Rectal smooth muscle tissue (tissue), 1 donor: ENCODE data around the gene GUF1.

Source experiments
- H3K27ac ChIP-seq: one replicate; pipeline ENCODE4 v1.7.0; 2013; ENCODE audit warnings: low read depth, low read length, inconsistent platforms
- H3K27me3 ChIP-seq: one replicate; pipeline ENCODE4 v1.7.0; 2013; ENCODE audit warnings: low read length; ENCODE audit not compliant: control insufficient read depth, insufficient read depth
- H3K36me3 ChIP-seq: one replicate; pipeline ENCODE4 v1.7.0; 2013; ENCODE audit warnings: low read length; ENCODE audit not compliant: control insufficient read depth, insufficient read depth
- H3K4me1 ChIP-seq: one replicate; pipeline ENCODE4 v1.7.0; 2013; ENCODE audit warnings: low read length; ENCODE audit not compliant: control insufficient read depth, insufficient read depth
- H3K4me3 ChIP-seq: one replicate; pipeline ENCODE4 v1.7.0; 2013; ENCODE audit warnings: low read length
- H3K9ac ChIP-seq: one replicate; pipeline ENCODE4 v1.7.0; 2013; ENCODE audit warnings: low read length

GUF1 gene, protein sequence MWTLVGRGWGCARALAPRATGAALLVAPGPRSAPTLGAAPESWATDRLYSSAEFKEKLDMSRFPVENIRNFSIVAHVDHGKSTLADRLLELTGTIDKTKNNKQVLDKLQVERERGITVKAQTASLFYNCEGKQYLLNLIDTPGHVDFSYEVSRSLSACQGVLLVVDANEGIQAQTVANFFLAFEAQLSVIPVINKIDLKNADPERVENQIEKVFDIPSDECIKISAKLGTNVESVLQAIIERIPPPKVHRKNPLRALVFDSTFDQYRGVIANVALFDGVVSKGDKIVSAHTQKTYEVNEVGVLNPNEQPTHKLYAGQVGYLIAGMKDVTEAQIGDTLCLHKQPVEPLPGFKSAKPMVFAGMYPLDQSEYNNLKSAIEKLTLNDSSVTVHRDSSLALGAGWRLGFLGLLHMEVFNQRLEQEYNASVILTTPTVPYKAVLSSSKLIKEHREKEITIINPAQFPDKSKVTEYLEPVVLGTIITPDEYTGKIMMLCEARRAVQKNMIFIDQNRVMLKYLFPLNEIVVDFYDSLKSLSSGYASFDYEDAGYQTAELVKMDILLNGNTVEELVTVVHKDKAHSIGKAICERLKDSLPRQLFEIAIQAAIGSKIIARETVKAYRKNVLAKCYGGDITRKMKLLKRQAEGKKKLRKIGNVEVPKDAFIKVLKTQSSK

DNA sequence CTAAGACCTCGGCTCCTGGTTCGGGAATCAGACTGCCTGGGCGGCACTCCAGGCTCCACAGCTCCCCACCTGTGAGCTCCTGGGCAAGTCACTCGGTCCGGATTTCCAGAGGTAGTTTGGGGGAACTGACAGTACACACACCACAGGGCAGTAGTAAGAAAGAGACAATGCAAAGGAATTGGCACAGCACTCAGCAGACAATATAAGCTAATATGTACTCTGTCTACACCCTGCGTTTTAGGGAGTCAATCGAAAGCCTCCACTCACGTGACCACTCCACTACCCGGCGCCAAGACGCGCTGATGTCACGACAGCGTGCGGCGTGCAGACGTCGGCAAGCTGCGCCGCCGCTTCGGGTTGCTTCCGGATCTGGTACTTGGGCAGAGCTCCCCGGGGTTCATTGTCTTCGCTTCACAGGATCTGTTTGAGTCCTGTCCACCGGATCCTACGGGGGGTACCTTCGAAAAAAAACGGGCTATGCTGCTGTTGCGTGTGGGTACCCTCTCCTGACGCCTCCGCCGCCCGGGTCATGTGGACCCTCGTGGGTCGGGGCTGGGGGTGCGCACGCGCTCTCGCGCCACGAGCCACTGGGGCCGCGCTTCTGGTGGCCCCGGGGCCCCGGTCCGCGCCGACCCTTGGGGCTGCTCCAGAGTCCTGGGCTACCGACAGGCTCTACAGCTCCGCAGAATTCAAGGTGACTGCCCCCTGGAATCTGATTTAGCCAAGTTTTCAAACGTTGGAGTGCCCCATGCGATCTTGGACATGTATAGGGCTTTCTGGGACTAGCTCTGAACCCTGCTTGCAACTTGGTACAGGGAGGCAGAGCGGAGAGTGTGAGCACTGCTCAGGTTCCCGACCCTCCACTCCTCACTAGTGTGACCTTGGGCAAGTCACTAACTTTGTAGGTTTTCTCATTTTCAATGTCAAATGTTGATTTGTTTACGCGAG is at the start of gene GUF1:
GUF1 (plus strand) TSS at position 327 of the 948 bp plus-strand sequence; CDS start at position 530, 203 bp downstream.
- Histone ChIP-seq H3K27ac (peak within 1 kb of the TSS; percentile 88), H3K36me3 (peaks cover under 1% of the 10 kb centered on the region), H3K27me3 (no peaks in the 10 kb centered on the region), H3K4me1 (peaks cover 5% of the 10 kb centered on the region), H3K9ac (peak within 1 kb of the TSS; percentile 88), H3K4me3 (peak within 1 kb of the TSS; percentile 96)

DNA sequence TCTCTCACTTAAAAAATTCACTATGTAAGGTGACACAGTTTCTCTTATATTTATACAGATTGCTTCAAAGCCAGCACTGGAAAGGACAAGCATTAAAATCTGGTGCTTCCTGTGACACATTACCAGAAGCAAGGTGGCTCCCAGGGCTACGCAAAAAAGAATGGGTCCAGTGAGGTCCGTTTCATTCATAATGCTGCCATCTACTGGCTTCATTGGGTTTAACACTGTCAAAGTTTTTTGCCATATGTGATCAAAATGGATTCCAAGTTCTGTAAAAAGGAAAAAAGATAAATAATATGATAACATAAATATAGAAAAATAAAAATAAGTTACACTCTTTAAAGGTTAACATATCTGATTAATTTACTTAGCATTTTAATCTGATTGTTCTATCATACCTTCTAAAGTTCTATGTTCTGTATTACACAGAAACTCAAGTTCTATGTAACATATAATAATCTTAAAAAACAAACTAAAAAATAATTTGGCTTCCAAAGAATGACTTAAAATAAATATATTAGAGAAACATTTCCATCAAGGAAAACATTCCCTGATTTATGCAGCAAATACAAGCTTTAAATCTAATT is 48.8 kb upstream of the GUF1 start:
- H3K27me3 ChIP-seq, result no peaks in the 10 kb centered on the region
- no peaks in the 10 kb centered on the region for H3K36me3 ChIP-seq
- no peak overlapping the region for H3K4me3 ChIP-seq
- H3K9ac ChIP-seq, result no peak overlapping the region
- H3K4me1 ChIP-seq, result no peaks in the 10 kb centered on the region
- H3K27ac ChIP-seq, result no peak overlapping the region

DNA sequence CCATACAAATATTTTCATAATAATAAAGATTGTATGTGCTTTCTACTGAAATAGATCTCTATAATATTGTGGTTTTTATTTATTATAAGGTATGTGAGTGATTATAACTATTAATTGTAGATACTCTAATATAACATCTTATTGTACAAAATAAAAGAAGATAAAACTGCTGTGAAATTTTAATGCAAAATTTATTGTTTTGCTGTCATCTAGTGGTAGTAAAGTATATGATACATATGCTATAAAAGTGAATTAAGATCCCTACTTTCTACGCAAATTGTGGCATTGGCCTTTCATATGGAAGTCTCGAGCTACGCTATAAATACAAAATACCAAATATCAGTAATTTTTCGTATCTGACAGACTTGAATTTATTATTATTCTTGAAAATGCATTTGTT is 46.1 kb upstream of the GUF1 start:
- H3K36me3 ChIP-seq, result no peaks in the 10 kb centered on the region
- H3K9ac ChIP-seq, result no peak overlapping the region
- H3K27ac ChIP-seq, result no peak overlapping the region
- no peaks in the 10 kb centered on the region for H3K4me1 ChIP-seq
- H3K27me3 ChIP-seq, result no peaks in the 10 kb centered on the region
- no peak overlapping the region for H3K4me3 ChIP-seq

DNA sequence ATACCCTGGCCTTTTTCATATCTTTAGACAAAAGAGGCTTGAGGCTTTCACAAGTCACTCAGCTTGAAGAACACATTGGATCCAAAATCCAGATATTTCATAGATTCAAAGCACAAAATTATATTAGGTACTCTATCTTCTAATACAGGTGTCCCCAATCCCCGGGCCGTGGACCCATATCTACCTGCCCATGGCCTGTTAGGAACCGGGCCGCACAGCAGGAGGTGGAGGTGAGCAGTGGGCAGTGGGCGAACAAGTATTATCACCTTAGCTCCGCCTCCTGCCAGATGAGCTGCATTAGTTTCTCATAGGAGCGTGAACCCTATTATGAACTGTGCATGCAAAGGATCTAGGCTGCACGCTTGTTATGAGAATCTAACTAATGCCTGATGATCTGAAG is 45.5 kb upstream of the GUF1 start:
- Histone ChIP-seq H3K27ac (no peak overlapping the region), H3K27me3 (no peaks in the 10 kb centered on the region), H3K36me3 (no peaks in the 10 kb centered on the region)

DNA sequence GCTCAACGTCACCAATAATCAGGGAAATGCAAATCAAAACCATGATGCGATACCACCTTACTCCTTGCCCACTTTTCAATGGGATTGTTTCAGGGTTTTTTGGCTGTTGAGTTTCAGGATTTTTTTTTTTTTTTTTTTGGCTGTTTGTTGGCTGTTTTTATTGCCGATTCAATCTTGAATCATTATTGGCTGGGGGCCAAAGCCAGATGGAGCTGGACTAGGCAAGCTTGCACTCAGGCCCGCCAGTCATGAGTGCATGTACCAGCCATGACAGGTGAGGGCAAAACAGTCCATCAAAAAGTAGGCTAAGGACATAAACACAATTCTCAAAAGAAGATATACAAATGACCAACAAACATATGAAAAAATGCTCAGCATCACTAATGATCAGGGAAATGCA is 40.1 kb upstream of the GUF1 start:
- Histone ChIP-seq H3K9ac (no peak overlapping the region), H3K4me3 (no peak overlapping the region), H3K27ac (no peak overlapping the region), H3K4me1 (no peaks in the 10 kb centered on the region), H3K36me3 (no peaks in the 10 kb centered on the region), H3K27me3 (no peaks in the 10 kb centered on the region)

More for the DNA sequence above, 45.5 kb upstream of the GUF1 start:
- no peak overlapping the region for H3K9ac ChIP-seq
- H3K4me3 ChIP-seq, result no peak overlapping the region
- no peaks in the 10 kb centered on the region for H3K4me1 ChIP-seq

DNA sequence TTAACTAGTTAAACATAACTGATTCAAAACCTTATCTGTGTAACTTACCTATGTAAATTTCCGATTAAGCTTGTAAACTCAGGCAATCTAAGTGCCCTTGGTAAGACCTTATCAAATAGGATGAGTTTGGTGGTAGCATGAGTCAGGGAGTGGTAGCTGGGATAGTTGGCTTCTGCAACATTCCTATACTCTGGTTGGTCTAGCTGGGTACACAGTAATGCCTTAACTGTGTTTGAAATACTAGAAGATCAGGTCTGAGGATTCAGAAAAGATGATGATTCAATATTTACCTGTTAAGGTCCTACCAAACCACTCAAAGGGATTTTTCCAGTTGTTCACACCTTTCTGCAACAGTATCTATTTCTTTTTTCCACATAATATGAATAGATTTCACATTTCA is 32.1 kb upstream of the GUF1 start:
- Histone ChIP-seq H3K27me3 (no peaks in the 10 kb centered on the region), H3K36me3 (no peaks in the 10 kb centered on the region), H3K4me1 (no peaks in the 10 kb centered on the region), H3K4me3 (no peak overlapping the region), H3K27ac (no peak overlapping the region), H3K9ac (no peak overlapping the region)

DNA sequence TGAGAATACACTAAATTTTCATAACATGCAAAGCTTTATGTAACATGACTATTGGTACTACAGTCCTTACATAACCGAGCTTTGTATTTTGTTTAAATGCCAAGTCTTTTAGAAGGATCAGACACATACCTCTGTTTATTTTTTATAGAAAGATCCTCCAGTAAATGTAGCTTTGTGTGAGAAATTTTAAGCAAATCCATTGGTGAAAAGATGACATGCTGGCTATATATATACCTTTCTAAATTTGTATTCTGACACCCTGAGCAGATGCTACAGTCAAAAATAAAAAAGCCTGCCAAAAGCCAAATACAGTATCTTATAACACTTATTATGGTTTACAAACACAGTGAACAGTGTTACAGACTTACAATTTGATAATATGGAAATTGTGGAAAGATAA is 26.8 kb upstream of the GUF1 start, which contains the start of gene YIPF7:
YIPF7 (minus strand) TSS at position 201 of the 400 bp plus-strand sequence. CDS start 1,525 bp downstream, outside the sequence.
- no peaks in the 10 kb centered on the region for H3K27me3 ChIP-seq
- no peaks in the 10 kb centered on the region for H3K36me3 ChIP-seq
- no peaks in the 10 kb centered on the region for H3K4me1 ChIP-seq
- no peak within 1 kb of the TSS for H3K9ac ChIP-seq
- no peak within 1 kb of the TSS for H3K4me3 ChIP-seq
- H3K27ac ChIP-seq, result no peak within 1 kb of the TSS

DNA sequence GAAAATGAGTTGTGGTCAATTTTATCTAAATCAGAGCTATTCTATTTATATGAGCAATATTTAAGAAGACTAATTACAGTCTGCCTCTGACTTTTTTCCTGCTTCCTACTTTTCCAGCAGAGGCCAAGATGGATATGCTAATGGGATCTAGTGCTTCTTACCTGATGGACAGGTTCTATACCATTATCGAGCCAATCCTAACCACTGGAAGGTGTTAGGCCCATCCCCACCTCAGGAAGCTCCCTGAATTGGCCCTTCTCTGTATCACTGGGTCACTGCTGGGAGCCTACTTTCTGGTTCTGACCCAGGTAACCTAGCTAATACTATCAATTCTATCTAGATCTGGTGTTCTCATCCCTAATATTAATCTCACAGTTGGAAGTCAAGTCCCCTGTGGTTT is 26.2 kb upstream of the GUF1 start:
- no peak overlapping the region for H3K27ac ChIP-seq
- H3K36me3 ChIP-seq, result no peaks in the 10 kb centered on the region
- H3K4me3 ChIP-seq, result no peak overlapping the region
- no peak overlapping the region for H3K9ac ChIP-seq
- no peaks in the 10 kb centered on the region for H3K27me3 ChIP-seq
- no peaks in the 10 kb centered on the region for H3K4me1 ChIP-seq

DNA sequence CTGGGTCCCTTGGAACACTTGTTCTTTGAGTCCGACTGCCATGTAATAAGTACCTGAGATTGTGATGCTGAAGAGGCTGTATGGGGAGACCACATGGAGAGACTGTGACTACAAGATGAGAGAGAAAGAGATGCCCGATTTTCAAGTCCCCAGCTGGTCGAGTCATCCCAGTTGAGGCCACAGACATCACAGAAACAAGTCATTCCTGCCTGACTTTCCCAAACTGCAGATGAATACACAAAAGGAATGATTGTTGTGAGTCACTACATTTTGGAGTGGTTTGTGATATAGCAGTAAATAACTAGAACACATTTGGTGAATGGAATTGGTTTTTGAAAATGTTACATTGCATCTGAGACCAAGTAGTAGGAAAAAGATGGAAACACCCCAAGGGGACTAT is 17.8 kb upstream of the GUF1 start:
- Histone ChIP-seq H3K27me3 (no peaks in the 10 kb centered on the region), H3K4me1 (no peaks in the 10 kb centered on the region), H3K27ac (no peak overlapping the region), H3K4me3 (no peak overlapping the region), H3K36me3 (no peaks in the 10 kb centered on the region), H3K9ac (no peak overlapping the region)

DNA sequence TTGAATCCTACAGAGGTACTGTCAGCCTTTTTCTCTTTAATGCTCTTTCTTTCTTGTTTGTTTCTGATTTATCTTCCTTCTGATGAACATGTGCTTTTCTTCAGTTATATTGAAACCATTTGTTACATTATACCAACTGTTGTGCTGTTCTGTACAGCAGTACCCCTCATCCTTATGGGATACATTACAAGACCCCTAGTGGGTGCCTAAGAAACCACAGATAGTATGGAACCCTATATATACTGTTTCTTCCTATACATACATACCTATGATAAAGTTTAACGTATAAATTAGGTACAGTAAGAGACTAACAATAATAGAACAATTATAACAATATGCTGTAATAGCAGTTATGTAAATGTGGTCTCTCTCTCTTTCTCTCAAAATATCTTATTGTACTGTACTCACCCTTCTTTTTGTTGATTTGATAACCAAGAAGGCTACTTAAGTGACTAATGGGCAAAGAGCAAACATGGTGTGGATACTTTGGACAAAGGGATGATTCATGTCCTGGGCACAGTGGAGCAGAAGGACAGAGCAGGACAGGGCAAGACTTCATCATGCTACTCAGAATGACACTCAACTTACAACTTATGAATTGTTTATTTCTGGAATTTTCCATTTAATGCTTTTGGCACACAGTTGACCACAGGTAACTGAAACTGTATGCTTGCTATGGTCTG is 16.1 kb upstream of the GUF1 start:
- no peak overlapping the region for H3K27ac ChIP-seq
- H3K9ac ChIP-seq, result no peak overlapping the region
- no peaks in the 10 kb centered on the region for H3K4me1 ChIP-seq
- H3K4me3 ChIP-seq, result no peak overlapping the region
- H3K27me3 ChIP-seq, result no peaks in the 10 kb centered on the region
- no peaks in the 10 kb centered on the region for H3K36me3 ChIP-seq

DNA sequence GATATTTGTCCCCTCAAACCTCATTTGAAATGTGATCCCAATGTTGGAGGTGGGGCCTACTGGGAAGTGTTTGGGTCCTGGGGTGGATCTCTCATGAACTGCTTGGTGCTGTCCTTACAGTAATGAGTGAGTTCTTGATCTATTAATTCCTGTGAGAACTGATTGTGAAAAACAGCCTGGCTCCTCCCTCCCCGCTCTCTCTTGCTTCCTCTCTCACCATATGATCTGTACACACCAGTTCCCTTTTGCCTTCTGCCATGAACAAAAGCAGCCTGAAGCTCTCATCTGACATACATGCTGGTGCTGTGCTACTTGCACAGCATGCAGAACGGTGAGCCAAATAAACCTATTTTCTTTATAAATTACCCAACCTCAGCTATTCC is 15.6 kb upstream of the GUF1 start:
- H3K27me3 ChIP-seq, result no peaks in the 10 kb centered on the region
- no peak overlapping the region for H3K27ac ChIP-seq
- no peak overlapping the region for H3K9ac ChIP-seq
- no peak overlapping the region for H3K4me3 ChIP-seq
- no peaks in the 10 kb centered on the region for H3K4me1 ChIP-seq
- H3K36me3 ChIP-seq, result no peaks in the 10 kb centered on the region
